ENCODE results near the gene RNF220. TPM values are rescaled to one million over a fixed set of nuclear protein-coding genes. Genes with fewer than 3 reads are reported as not detected.

The RNF220 gene
- total and polyA plus RNA-seq, 2 of the 13 experiments (the other 11 are each of a cell fraction or from before 2014, with no cell fraction given) = 48.2 to 72.1 TPM

- TF ChIP-seq ZBTB38 (CRISPR knock-in tag; IDR thresholded peaks at IDR 0.05) (peak; percentile 90), ZBTB3 (CRISPR knock-in tag; IDR thresholded peaks at IDR 0.05; ENCODE audit: borderline replicate concordance, low read depth) (no peak), ZNF644 (CRISPR knock-in tag; IDR thresholded peaks at IDR 0.05; ENCODE audit: low read depth) (peak; percentile 10; the same call in 1 of the 2 replicates), NR0B2 (CRISPR knock-in tag; IDR thresholded peaks at IDR 0.05) (0 out of 2 replicates have a peak, but pooled peaks have one; percentile 44), KLF16 (CRISPR knock-in tag; IDR thresholded peaks at IDR 0.05) (peak in 1 of 2 experiments; percentile 54; a peak in 2 of 4 replicates), KLF13 (CRISPR knock-in tag; IDR thresholded peaks at IDR 0.05) (no peak), ZNF546 (CRISPR knock-in tag; conservative IDR thresholded peaks at IDR 0.05) (peak; percentile 77; the same call in 1 of the 2 replicates), NKX3-1 (CRISPR knock-in tag; IDR thresholded peaks at IDR 0.05) (no peak), HNRNPK (IDR thresholded peaks at IDR 0.05; ENCODE audit: low read depth, low read length, poor library complexity, severe bottlenecking) (peak; percentile 8), KAT2B (IDR thresholded peaks at IDR 0.05; ENCODE audit: borderline replicate concordance, low read depth, low read length) (no peak), RFX5 (IDR thresholded peaks at IDR 0.05; ENCODE audit: low read depth, low read length) (no peak), RXRB (CRISPR knock-in tag; IDR thresholded peaks at IDR 0.05; ENCODE audit: borderline replicate concordance) (no peak), ZUFSP (CRISPR knock-in tag; IDR thresholded peaks at IDR 0.05; ENCODE audit: borderline replicate concordance) (no peak), ZBTB14 (CRISPR knock-in tag; IDR thresholded peaks at IDR 0.05) (no peak), TARDBP (CRISPR knock-in tag; IDR thresholded peaks at IDR 0.05) (no peak), ZNF652 (CRISPR knock-in tag; IDR thresholded peaks at IDR 0.05; ENCODE audit: borderline replicate concordance, low read depth) (no peak), NFE2L2 (IDR thresholded peaks at IDR 0.05; ENCODE audit: low read length) (no peak), CREBL2 (CRISPR knock-in tag; IDR thresholded peaks at IDR 0.05; ENCODE audit: borderline replicate concordance) (no peak), ZNF224 (CRISPR knock-in tag; IDR thresholded peaks at IDR 0.05) (peak; percentile 69; the same call in 1 of the 2 replicates), SAFB2 (CRISPR knock-in tag; IDR thresholded peaks at IDR 0.05; ENCODE audit: borderline replicate concordance, low read depth) (0 out of 2 replicates have a peak, but pooled peaks have one; percentile 42), ZNF317 (CRISPR knock-in tag; IDR thresholded peaks at IDR 0.05) (0 out of 2 replicates have a peak, but pooled peaks have one; percentile 64), RXRA (CRISPR knock-in tag; IDR thresholded peaks at IDR 0.05) (no peak), ZNF563 (CRISPR knock-in tag; IDR thresholded peaks at IDR 0.05) (no peak), HDAC2 (CRISPR knock-in tag; IDR thresholded peaks at IDR 0.05) (0 out of 2 replicates have a peak, but pooled peaks have one; percentile 24)
These were observed at the start of gene RNF220 (continued) for GRCh38 chr1:44405031-44405797.
